Breast epithelium (tissue), 4 donors: ENCODE measurements around the gene ADIG. TPM values are rescaled to one million over a fixed set of nuclear protein-coding genes. Genes with fewer than 3 reads are reported as not detected.

Experiments used
- DNase-seq, 2 donors: peaks; one replicate each; pipeline ENCODE4 v3.0.0-alpha.2; 2019; ENCODE audit warnings: low spot score in 2 of 2
- H3K27ac ChIP-seq, 2 donors: fragments of 200-600 bp; sonication (generic) in 1 of 2; one replicate each; pipeline ENCODE4 v1.5.1; 2016 to 2019; ENCODE audit warnings: mild to moderate bottlenecking in 1 of 2
- H3K27me3 ChIP-seq, 2 donors: fragments of 200-600 bp; sonication (generic) in 1 of 2; one replicate each; pipeline versions ENCODE4 v1.5.1 to v1.6.0; 2017 to 2019; ENCODE audit warnings: control low read depth in 1 of 2, mild to moderate bottlenecking in 1 of 2
- H3K36me3 ChIP-seq: fragments of 200-600 bp; one replicate; pipeline ENCODE4 v1.5.1; 2019
- H3K4me1 ChIP-seq, 2 donors: fragments of 200-600 bp; sonication (generic); one replicate each; pipeline ENCODE4 v1.5.1; 2016 to 2019; ENCODE audit warnings: control low read depth in 1 of 2
- H3K4me3 ChIP-seq, 3 donors: fragments of 200-600 bp; sonication (generic); 1 replicate in 2 of 3; 2 replicates in 1 of 3; pipeline ENCODE4 v1.5.1; 2016 to 2019; ENCODE audit warnings: mild to moderate bottlenecking in 3 of 3, moderate library complexity in 2 of 3
- H3K9me3 ChIP-seq, 2 donors: fragments of 200-600 bp; sonication (generic) in 1 of 2; one replicate each; pipeline ENCODE4 v1.5.1; 2016 to 2019; ENCODE audit warnings: control low read depth in 1 of 2
- CTCF ChIP-seq, 3 donors: fragments of 450-650 bp; IDR thresholded peaks; one replicate each; pipeline ENCODE4 v1.5.1; 2016 to 2017; ENCODE audit warnings: antibody characterized with exemption in 3 of 3, mild to moderate bottlenecking in 3 of 3, moderate library complexity in 3 of 3
- POLR2A ChIP-seq: fragments of 450-650 bp; IDR thresholded peaks from one replicate; pipeline ENCODE4 v1.6.1; 2016; ENCODE audit warnings: antibody characterized with exemption, mild to moderate bottlenecking, moderate library complexity
- POLR2AphosphoS5 ChIP-seq, 3 donors: sonication (generic); formaldehyde crosslinking; IDR thresholded peaks; one replicate each; pipeline ENCODE4 v1.6.1; 2017; ENCODE audit warnings: antibody characterized with exemption in 3 of 3
- intact Hi-C: fragments of 100-400 bp; cut with DNase I; formaldehyde crosslinking; loops from one replicate; pipeline ENCODE4 v1.15.1; 2023; ENCODE audit warnings: low total_unique reads
- total RNA-seq, 3 donors: library from RNA; depleted of rRNA; stranded (reverse); fragments of >200 nt; gene quantifications; one replicate each; pipeline ENCODE4 v1.1.0, GENCODE V29; 2016

Gene ADIG
- total RNA-seq, 3 donors from 2014 or later: not detected

GRCh38 chr20:38543014-38543906 lies 37.7 kb upstream of the ADIG start:
- Histone ChIP-seq H3K4me3 (no peak overlapping the region), H3K9me3 (no peaks in the 10 kb centered on the region), H3K4me1 (no peaks in the 10 kb centered on the region), H3K27ac (no peak overlapping the region), H3K27me3 (no peaks in the 10 kb centered on the region), H3K36me3 (no peaks in the 10 kb centered on the region)
- DNase-seq: no peak
- intact Hi-C loops: no loop called here
- no peak for TF ChIP-seq CTCF (IDR thresholded peaks at IDR 0.05)
- no peak for TF ChIP-seq POLR2A
- no peak for TF ChIP-seq POLR2AphosphoS5 (IDR thresholded peaks at IDR 0.05)

GRCh38 chr20:38545771-38546170 lies 35.2 kb upstream of the ADIG start:
- Histone ChIP-seq H3K4me1 (no peaks in the 10 kb centered on the region), H3K27ac (no peak overlapping the region), H3K9me3 (no peaks in the 10 kb centered on the region), H3K36me3 (no peaks in the 10 kb centered on the region), H3K4me3 (no peak overlapping the region), H3K27me3 (no peaks in the 10 kb centered on the region)
- DNase-seq: no peak
- TF ChIP-seq POLR2A: no peak
- no peak for TF ChIP-seq CTCF (IDR thresholded peaks at IDR 0.05)
- no peak for TF ChIP-seq POLR2AphosphoS5 (IDR thresholded peaks at IDR 0.05)
- intact Hi-C loops: no loop called here

GRCh38 chr20:38547288-38548085 lies 33.5 kb upstream of the ADIG start:
- no peak for TF ChIP-seq POLR2AphosphoS5 (IDR thresholded peaks at IDR 0.05)
- no peak for TF ChIP-seq POLR2A
- TF ChIP-seq CTCF (IDR thresholded peaks at IDR 0.05): no peak
- Histone ChIP-seq H3K4me3 (no peak overlapping the region), H3K27ac (no peak overlapping the region), H3K4me1 (no peaks in the 10 kb centered on the region), H3K27me3 (no peaks in the 10 kb centered on the region), H3K9me3 (no peaks in the 10 kb centered on the region), H3K36me3 (no peaks in the 10 kb centered on the region)
- intact Hi-C loops: no loop called here
- DNase-seq: no peak

- TF ChIP-seq POLR2AphosphoS5 (IDR thresholded peaks at IDR 0.05) (no peak), POLR2A (no peak), CTCF (IDR thresholded peaks at IDR 0.05) (no peak)
- Histone ChIP-seq H3K9me3 (no peaks in the 10 kb centered on the region), H3K36me3 (no peaks in the 10 kb centered on the region), H3K4me1 (no peaks in the 10 kb centered on the region), H3K27ac (no peak overlapping the region), H3K4me3 (no peak overlapping the region), H3K27me3 (no peaks in the 10 kb centered on the region)
- no peak for DNase-seq
- intact Hi-C loops: no loop called here
These were observed 32.5 kb upstream of the ADIG start for GRCh38 chr20:38548356-38549083.
